ENCODE data around the gene PROSER3.
"Not testable (repeated sequence)": the region's sequence is repeated elsewhere in the genome, so short reads cannot be mapped to it uniquely, and the experiment has no call there.

Gene PROSER3

DNA sequence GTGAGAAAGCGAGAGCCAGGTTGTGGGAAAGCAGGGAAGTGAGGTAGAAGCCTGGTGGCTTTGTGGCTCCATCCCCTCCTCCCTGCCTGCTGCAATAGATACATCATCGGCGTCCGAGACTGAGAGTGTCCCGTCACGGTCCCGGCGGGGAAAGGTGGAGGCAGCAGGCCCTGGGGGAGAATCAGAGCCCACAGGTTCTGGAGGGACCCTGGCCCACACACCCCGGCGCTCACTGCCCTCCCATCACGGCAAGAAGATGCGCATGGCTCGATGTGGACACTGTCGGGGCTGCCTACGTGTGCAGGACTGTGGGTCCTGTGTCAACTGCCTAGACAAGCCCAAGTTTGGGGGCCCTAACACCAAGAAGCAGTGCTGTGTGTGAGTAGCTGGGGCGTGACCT, 35.1 kb upstream of the PROSER3 start:
- no peak for DNase-seq (ENCODE audit: low read depth)

DNA sequence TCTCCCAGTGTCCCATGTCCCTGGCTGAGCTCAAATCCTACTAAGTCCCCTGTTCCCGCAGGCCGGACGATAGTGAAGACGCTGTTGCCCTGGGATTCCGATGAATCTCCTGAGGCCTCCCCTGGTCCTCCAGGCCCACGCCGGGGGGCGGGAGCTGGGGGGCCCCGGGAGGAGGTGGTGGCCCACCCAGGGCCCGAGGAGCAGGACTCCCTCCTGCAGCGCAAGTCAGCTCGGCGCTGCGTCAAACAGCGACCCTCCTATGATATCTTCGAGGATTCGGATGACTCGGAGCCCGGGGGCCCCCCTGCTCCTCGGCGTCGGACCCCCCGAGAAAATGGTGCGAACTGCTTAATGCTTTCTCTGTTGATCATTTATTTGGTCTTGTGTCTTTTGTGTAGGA, 34.3 kb upstream of the PROSER3 start:
- DNase-seq (ENCODE audit: low read depth), result no peak

DNA sequence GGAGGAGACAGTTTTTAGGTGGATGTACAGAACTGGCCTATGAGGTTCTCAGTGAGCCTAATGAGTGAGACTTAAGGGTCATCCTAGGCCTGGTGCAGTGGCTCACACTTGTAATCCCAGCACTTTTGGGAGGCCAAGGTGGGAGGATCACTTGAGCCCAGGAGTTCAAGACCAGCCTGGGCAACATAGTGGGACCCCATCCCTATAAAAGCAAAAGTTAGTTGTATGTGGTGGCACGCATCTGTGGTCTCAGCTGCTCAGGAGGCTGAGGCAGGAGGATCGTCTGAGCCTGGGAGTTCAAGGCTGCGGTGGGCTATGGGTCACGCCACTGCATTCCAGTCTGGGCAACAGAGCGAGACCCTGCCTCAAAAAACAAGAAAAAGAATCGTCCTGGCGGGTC, 33.8 kb upstream of the PROSER3 start:
- not testable (repeated sequence) for DNase-seq (ENCODE audit: low read depth)

DNA sequence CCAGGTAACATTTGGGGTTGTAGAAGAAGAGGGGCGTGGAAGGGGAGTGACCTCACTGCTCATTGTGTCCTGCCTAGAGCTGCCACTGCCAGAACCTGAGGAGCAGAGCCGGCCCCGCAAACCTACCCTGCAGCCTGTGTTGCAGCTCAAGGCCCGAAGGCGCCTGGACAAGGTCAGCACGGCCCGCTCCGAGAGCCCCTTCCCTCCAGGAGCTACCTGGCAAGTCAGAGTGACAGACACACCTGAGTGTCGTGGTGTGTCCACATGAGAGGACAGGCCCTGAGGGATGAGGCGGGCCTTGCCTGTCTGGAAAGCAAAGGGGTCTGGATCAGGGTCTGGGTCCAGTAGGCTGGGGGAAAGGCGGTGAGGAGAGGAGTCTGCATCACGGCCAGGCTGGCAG, 33.4 kb upstream of the PROSER3 start:
- no peak for DNase-seq (ENCODE audit: low read depth)

DNA sequence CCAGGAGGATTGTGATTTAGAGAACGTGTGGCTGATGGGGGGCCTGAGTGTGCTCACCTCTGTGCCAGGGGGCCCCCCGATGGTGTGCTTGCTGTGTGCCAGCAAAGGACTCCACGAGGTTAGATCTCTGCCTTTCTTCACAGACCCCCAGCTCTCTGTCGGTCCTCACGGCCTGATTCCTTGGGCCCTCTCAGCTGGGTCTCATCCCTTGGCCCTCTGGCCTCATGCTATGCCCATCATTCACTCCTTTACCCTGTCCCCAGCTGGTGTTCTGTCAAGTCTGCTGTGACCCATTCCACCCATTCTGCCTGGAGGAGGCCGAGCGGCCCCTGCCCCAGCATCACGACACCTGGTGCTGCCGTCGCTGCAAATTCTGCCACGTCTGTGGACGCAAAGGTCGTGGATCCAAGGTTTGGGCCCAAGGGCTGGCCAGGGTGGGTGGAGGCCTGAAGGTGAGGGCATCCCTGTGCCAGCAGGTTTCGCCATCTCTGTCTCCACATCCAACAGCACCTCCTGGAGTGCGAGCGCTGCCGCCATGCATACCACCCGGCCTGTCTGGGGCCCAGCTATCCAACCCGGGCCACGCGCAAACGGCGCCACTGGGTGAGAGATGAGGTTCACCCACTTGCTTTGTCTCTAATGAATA, 32.6 kb upstream of the PROSER3 start:
- DNase-seq (ENCODE audit: low read depth), result no peak

DNA sequence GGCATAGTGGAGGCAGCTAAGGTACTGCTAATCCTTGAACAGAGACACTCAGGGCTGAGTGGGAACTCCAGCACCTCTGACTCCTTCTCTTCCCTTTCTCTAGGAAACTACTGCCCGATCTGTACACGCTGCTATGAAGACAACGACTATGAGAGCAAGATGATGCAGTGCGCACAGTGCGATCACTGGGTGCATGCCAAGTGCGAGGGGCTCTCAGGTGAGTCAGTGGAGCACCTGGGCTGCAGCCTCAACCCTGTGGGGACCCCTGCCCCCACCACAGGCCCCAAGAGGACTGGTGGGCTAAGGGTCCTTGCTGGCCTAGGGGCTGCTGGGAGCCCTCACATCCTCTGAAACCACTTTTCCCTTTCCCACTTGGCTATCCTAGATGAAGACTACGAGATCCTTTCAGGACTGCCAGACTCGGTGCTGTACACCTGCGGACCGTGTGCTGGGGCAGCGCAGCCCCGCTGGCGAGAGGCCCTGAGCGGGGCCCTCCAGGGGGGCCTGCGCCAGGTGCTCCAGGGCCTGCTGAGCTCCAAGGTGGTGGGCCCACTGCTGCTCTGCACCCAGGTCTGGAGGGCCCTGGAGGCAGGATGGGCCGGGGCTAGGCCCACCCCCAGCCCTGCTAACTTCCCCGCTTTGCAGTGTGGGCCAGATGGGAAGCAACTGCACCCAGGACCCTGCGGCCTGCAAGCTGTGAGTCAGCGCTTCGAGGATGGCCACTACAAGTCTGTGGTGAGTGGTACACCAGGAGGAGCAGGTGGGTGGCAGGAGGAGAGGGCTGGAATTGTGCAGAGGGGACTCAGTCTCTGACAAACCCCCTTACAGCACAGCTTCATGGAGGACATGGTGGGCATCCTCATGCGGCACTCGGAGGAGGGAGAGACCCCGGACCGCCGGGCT, 30.7 kb upstream of the PROSER3 start:
- no peak for DNase-seq (ENCODE audit: low read depth)

DNA sequence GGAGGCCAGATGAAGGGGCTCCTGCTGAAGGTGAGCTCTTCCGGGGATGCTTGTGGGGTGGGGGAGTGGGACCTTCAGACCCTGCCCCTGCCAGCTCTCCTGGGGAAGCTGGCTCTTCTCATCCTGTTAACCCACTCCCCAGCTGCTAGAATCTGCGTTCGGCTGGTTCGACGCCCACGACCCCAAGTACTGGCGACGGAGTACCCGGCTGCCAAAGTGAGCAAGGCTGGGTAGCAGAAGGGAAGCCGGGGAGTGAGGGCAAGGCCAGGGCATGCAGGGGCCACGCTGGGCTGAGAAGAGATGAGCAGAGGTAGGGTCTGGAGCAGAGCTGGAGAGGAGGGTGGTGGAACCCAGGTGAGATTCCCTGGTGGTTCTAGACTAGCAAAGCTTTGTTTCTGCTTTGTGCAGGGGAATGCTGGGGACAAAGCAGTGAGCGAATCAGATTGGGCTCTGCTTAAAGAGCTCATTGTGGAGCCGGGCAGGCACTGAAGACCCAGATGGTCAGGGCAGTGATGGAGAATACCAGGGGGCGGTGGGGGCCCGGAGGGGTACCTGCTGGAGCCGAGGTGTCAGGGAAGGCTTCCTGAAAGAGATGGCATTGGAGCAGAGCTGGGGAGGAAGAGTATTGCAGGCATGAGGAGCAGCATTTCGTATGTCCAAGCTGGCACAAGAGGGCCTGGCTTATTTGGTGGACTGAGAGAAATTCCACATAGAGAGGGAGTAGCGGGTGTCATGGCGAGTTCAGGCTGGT, 29.8 kb upstream of the PROSER3 start:
- DNase-seq (ENCODE audit: low read depth), result no peak

DNA sequence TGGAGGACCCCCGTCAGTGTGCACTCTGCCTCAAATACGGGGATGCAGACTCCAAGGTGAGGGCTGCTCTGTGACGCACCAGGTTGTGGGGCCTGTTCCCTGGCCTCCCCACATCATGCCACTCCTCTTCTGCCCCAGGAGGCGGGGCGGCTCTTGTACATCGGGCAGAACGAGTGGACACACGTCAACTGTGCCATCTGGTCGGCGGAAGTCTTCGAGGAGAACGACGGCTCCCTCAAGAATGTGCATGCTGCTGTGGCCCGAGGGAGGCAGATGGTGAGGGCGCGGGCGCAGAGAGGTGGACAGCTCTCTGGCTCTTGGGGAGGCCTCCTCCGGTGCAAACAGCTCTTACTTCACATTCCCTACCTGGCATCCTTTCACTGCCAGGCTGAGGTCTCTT, 29.0 kb upstream of the PROSER3 start:
- no peak for DNase-seq (ENCODE audit: low read depth)

DNA sequence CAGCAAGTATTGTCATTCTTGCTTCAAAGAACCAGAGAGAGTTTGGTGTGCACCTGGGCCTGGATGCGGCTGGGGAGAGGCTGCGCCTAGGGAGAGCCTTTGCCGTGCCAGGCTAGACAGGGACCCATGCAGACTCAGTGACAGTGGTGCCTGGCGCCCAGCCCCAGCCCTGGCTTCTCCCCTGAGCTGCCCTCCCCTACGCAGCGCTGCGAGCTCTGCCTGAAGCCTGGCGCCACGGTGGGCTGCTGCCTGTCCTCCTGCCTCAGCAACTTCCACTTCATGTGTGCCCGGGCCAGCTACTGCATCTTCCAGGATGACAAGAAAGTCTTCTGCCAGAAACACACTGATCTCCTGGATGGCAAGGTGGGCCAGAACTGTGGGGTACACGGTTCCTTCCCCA, 28.2 kb upstream of the PROSER3 start:
- no peak for DNase-seq (ENCODE audit: low read depth)

DNA sequence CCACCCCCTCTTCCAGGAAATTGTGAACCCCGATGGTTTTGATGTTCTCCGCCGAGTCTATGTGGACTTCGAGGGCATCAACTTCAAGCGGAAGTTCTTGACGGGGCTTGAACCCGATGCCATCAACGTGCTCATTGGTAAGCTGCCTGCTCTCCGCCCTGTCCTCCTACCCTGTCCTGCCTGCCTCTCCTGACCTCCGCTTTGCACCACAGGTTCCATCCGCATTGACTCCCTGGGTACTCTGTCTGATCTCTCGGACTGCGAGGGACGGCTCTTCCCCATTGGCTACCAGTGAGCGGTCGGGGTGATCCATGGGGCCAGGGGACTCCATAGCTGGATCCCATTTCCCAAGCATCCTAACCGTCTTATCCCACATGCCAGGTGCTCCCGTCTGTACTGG, 27.6 kb upstream of the PROSER3 start:
- DNase-seq (ENCODE audit: low read depth), result no peak

DNA sequence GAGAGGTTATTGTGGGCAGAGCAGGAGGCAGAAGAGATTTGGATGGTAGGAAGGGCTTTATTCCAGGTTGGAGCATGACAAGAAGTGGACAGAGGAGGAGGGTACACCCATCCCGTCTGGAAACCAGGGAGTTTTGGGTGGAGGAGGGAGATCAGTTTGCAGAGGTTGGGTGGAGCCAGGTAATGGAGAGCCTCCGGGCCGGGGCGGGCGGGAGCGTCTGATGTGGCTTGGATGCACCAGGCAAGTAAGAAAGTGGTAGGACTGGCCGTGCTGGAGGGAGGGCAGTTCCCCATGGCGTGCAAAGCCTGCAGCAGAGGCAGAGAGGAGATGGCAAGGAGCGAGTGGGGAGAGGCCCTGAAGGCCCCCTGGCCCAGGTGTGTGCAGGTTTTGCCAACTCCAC, 26.6 kb upstream of the PROSER3 start:
- no peak for DNase-seq (ENCODE audit: low read depth)

DNA sequence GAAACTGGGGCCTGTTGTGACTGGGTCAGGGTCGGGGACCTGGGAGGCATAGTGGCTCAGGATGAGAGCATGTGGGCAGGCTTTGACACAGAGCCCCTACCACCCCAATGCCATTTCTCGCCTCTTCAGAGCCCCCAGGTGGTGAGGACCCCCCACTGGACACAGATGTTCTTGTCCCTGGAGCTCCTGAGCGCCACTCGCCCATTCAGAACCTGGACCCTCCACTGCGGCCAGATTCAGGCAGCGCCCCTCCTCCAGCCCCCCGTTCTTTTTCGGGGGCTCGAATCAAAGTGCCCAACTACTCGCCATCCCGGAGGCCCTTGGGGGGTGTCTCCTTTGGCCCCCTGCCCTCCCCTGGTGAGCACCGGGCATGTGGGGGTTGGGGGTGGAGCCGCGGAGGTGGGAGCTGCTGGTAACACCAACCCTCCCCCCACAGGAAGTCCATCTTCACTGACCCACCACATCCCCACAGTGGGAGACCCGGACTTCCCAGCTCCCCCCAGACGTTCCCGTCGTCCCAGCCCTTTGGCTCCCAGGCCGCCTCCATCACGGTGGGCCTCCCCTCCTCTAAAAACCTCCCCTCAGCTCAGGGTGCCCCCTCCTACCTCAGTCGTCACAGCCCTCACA, 26.1 kb upstream of the PROSER3 start:
- DNase-seq (ENCODE audit: low read depth), result no peak

DNA sequence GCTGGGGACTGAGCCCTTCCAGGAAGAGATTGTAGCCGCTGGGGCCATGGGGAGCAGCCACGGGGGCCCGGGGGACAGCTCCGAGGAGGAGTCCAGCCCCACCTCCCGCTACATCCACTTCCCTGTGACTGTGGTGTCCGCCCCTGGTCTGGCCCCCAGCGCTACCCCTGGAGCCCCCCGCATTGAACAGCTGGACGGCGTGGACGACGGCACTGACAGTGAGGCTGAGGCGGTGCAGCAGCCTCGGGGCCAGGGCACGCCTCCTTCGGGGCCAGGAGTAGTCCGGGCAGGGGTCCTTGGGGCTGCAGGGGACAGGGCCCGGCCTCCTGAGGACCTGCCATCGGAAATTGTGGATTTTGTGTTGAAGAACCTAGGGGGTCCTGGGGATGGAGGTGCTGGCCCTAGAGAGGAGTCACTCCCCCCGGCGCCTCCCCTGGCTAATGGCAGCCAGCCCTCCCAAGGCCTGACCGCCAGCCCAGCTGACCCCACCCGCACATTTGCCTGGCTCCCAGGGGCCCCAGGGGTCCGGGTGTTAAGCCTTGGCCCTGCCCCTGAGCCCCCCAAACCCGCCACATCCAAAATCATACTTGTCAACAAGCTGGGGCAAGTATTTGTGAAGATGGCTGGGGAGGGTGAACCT, 25.3 kb upstream of the PROSER3 start:
- no peak for DNase-seq (ENCODE audit: low read depth)

DNA sequence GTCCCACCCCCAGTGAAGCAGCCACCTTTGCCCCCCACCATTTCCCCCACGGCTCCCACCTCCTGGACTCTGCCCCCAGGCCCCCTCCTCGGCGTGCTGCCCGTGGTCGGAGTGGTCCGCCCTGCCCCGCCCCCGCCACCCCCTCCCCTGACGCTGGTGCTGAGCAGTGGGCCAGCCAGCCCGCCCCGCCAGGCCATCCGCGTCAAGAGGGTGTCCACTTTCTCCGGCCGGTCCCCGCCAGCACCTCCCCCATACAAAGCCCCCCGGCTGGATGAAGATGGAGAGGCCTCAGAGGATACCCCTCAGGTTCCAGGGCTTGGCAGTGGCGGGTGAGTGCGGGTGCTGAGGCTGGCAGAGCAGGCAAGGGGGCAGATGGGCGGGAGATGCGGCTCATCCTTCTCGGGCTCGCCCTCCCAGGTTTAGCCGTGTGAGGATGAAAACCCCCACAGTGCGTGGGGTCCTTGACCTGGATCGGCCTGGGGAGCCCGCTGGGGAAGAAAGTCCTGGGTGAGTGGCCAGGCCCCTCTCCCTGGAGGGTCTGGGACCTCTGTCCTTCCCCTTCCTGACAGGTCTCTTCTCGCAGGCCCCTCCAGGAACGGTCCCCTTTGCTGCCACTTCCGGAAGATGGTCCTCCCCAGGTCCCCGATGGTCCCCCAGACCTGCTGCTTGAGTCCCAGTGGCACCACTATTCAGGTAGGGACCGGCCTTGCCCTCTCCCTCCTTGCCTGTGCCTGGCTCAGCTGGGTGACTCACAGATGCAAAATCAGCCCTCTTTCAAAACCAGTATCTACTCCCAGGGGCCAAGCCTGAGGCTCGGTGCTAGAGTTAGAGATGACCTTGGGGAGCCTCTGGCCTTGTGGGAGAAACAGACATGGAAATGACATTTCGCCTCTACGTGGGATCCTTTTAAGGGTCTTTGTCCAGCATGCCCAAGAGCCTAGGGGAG, 24.5 kb upstream of the PROSER3 start:
- no peak for DNase-seq (ENCODE audit: low read depth)

DNA sequence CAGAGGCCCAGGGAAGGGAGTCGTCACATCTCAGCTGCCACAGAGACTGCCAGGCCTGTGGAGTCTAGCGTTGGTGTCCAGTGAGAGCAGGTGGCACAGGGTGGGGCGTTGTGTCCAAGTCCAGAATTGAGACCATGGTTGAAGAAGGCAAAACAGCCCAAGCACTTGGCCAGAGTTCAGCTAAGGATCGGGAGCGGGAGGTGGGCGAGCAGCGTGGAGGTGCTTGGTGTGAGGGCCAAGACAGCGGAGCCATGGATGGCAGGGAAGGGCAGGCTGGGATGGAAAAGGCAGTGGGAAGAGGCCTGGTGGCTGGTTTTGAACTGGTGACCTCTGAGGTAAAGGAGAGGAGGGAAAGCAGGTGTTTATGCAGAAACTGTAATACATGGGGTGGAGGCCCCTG, 23.7 kb upstream of the PROSER3 start:
- no peak for DNase-seq (ENCODE audit: low read depth)

DNA sequence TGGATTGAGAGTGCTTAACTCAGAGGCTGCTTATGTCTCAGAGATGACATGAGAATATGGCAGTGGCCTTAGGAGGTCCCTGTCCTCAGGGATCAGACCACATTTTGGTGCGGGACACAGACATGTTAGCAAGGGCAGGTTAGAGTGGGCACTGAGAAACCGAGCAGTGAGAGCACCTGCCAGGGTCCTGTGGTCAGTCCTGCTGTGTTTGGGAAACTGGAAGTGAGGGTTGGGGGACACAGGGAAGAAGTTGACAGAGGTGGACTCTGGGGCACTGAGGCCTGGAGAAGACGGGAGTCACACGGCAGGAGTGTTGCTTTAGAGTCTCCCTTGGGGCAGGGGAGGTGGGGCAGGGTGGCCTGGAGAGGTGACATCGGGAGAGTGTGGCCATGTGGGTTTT, 23.1 kb upstream of the PROSER3 start:
- DNase-seq (ENCODE audit: low read depth), result no peak

DNA sequence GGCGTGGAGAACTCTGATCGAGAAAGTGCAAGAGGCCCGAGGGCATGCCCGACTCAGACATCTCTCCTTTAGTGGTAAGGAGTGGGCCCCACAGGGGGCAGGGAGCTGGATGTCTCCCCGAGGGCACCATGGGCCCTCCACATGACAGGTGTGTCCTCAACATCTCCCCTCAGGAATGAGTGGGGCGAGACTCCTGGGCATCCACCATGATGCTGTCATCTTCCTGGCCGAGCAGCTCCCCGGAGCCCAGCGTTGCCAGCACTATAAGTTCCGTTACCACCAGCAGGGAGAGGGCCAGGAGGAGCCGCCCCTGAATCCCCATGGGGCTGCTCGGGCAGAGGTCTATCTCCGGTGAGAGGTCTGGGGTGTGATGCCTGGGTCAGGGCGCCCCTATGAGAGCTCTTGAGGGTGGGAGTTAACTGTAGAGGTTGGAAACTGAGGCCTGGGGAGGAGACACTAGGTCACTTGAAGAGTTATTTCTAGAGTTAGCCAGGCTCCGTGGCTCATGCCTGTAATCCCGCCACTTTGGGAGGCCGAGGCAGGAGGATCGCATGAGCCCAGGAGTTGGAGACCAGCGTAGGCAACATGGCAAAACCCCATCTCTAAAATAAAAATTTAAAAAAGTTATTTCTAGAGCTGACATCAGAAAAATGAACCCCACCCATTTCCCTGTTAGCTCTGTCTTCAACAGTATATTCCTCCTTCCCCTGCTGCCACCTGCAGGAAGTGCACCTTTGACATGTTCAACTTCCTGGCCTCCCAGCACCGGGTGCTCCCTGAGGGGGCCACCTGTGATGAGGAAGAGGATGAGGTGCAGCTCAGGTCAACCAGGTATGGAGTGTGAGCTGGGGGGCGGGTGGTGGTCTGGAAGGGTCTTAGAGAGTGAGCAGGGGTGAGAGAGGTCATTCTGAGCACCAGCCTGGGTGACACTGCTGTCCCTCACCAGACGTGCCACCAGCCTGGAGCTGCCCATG, 20.8 kb upstream of the PROSER3 start:
- no peak for DNase-seq (ENCODE audit: low read depth)

DNA sequence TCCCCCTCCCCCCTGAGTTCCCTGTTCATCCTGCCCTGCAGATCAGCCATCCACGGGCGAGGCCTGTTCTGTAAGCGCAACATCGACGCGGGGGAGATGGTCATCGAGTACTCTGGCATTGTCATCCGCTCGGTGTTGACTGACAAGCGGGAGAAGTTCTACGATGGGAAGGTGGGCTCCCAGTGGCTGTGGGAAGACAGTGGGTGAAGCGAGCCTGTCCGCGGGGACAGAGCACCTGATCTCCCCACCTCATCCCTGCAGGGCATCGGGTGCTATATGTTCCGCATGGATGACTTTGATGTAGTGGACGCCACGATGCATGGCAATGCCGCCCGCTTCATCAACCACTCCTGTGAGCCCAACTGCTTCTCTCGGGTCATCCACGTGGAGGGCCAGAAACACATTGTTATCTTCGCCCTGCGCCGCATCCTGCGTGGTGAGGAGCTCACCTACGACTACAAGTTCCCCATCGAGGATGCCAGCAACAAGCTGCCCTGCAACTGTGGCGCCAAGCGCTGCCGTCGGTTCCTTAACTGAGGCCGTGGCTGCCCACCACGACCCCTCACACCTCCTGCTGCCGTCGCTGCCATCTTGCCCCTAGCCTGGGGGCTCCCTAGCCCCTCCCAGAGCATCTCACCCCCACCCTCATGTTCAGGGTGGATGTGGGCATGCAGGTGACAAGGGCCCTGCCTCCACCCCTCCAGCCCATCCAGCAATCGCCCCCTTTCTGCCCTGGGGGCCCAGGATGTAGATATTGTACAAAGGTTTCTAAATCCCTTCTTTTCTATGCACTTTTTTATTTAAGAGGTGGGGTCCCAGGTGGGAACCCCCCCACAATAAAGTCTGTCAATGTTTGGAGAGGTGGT, 19.7 kb upstream of the PROSER3 start:
- no peak for DNase-seq (ENCODE audit: low read depth)

DNA sequence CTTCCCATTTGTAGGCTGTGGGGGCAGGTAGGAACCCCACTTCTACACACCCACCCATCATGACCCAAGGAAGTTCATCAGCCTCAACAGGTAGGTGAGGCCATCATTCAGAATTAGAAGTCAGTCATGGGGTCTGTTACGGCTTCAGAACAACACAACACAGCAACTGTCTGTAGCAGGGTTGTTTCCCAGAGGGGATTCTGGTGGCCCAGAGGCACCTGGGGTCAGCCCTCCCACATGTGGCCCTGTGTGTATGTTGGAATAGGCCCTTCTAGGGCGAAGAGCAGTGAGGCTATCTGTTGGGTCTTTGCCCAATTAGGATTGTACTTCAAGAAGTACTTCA, 19.1 kb upstream of the PROSER3 start:
- no peak for DNase-seq (ENCODE audit: low read depth)

Measured in CMK (cell line).